HCT116 (cell line): ENCODE results near the gene LAMTOR4.

ENCODE experiments used
- EZH2 ChIP-seq: fragments of 200-600 bp; sonication (generic); IDR thresholded peaks from 2 replicates; pipeline ENCODE4 v1.6.1; 2017; ENCODE audit warnings: antibody characterized with exemption, mixed run types
- POLR2A ChIP-seq: IDR thresholded peaks from 2 replicates; pipeline ENCODE4 v1.7.0; 2011; ENCODE audit warnings: borderline replicate concordance; ENCODE audit not compliant: insufficient read depth, insufficient read length; ENCODE audit errors: extremely low read depth
- TF ChIP-seq, protein P1 (sequence below), 3 experiments: fragments of 200-600 bp in 1 of 3; sonication (generic) in 1 of 3; IDR thresholded peaks in 2 of 3; conservative IDR thresholded peaks in 1 of 3; 2 replicates each; pipeline ENCODE4 v1.5.1; 2012 to 2017; ENCODE audit warnings: low read depth in 2 of 3, low read length in 2 of 3, antibody characterized with exemption in 1 of 3, borderline replicate concordance in 1 of 3, control low read depth in 1 of 3, mild to moderate bottlenecking in 1 of 3, mixed read lengths in 1 of 3, mixed run types in 1 of 3, moderate library complexity in 1 of 3; ENCODE audit not compliant: insufficient read depth in 1 of 3
- TF ChIP-seq, protein P2 (sequence below): IDR thresholded peaks from 2 replicates; pipeline ENCODE4 v1.6.1; 2012

- TF ChIP-seq, protein P1, sequence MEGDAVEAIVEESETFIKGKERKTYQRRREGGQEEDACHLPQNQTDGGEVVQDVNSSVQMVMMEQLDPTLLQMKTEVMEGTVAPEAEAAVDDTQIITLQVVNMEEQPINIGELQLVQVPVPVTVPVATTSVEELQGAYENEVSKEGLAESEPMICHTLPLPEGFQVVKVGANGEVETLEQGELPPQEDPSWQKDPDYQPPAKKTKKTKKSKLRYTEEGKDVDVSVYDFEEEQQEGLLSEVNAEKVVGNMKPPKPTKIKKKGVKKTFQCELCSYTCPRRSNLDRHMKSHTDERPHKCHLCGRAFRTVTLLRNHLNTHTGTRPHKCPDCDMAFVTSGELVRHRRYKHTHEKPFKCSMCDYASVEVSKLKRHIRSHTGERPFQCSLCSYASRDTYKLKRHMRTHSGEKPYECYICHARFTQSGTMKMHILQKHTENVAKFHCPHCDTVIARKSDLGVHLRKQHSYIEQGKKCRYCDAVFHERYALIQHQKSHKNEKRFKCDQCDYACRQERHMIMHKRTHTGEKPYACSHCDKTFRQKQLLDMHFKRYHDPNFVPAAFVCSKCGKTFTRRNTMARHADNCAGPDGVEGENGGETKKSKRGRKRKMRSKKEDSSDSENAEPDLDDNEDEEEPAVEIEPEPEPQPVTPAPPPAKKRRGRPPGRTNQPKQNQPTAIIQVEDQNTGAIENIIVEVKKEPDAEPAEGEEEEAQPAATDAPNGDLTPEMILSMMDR (IDR thresholded peaks at IDR 0.05 in 2 of 3, conservative IDR thresholded peaks at IDR 0.05 in 1 of 3; ENCODE audit: borderline replicate concordance in 1 of 3, insufficient read depth in 1 of 3, low read depth in 2 of 3, low read length in 2 of 3), result peak in 1 of 3 experiments; percentile 32; a peak in 1 of 6 replicates
- TF ChIP-seq EZH2, result no peak
- TF ChIP-seq POLR2A, result no peak
- TF ChIP-seq, protein P2, sequence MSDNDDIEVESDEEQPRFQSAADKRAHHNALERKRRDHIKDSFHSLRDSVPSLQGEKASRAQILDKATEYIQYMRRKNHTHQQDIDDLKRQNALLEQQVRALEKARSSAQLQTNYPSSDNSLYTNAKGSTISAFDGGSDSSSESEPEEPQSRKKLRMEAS, result no peak
Observed at GRCh38 chr7:100189061-100189460, 40.3 kb downstream of the LAMTOR4 start.
